ENCODE data around the gene PTPN7. TPM values are rescaled to one million over a fixed set of nuclear protein-coding genes. Genes with fewer than 3 reads are reported as not detected.
"Not testable (repeated sequence)": the region's sequence is repeated elsewhere in the genome, so short reads cannot be mapped to it uniquely, and the experiment has no call there.

PTPN7 gene
- total RNA-seq, 1 experiment from 2014 or later = not detected

GRCh38 chr1:202192770-202193613 lies 32.6 kb upstream of the PTPN7 start:
- no peak overlapping the region for H3K4me3 Mint-ChIP-seq (ENCODE audit: unreplicated experiment)
- ChIA-PET CTCF (interaction anchor here (0.6 to 21.3 kb wide), 65 partner anchors 8 to 874 kb away, joined by 3 to 954 read pairs (median 5); partner anchors contain the start of genes PPP1R12B and UBE2T), POLR2A (interaction anchor here (0.6 to 1.8 kb wide), 10 partner anchors 10 to 142 kb away, joined by 3 to 9 read pairs (median 4); no protein-coding TSS in a partner anchor)
- BruUV-seq (replicated peaks) = no TSS peak
- no peaks in the 10 kb centered on the region for H3K9me3 Mint-ChIP-seq (ENCODE audit: unreplicated experiment)
- TF ChIP-seq CTCF (IDR thresholded peaks at IDR 0.05; ENCODE audit: unreplicated experiment) = peak; percentile 99
- H3K27me3 Mint-ChIP-seq (ENCODE audit: insufficient read depth, unreplicated experiment) = peaks cover 38% of the 10 kb centered on the region
- H3K27ac Mint-ChIP-seq (ENCODE audit: low read depth, unreplicated experiment) = no peak overlapping the region
- intact Hi-C loops (cut with micrococcal nuclease) = loop anchor here (1.0 to 2.0 kb wide), 3 partner anchors 43 to 122 kb away; no protein-coding TSS in a partner anchor
- DNase-seq (ENCODE audit: unreplicated experiment) = peak; percentile 72
- peaks cover under 1% of the 10 kb centered on the region for H3K4me1 Mint-ChIP-seq (ENCODE audit: insufficient read depth, unreplicated experiment)
- no peaks in the 10 kb centered on the region for H3K36me3 Mint-ChIP-seq (ENCODE audit: insufficient read depth, unreplicated experiment)

- BruUV-seq (replicated peaks); H3K36me3 Mint-ChIP-seq (ENCODE audit: insufficient read depth, unreplicated experiment); H3K27ac Mint-ChIP-seq (ENCODE audit: low read depth, unreplicated experiment); POLR2A ChIA-PET; H3K4me3 Mint-ChIP-seq (ENCODE audit: unreplicated experiment); H3K9me3 Mint-ChIP-seq (ENCODE audit: unreplicated experiment); H3K4me1 Mint-ChIP-seq (ENCODE audit: insufficient read depth, unreplicated experiment); DNase-seq (ENCODE audit: unreplicated experiment); intact Hi-C loops (cut with micrococcal nuclease): not testable (repeated sequence)
- H3K27me3 Mint-ChIP-seq (ENCODE audit: insufficient read depth, unreplicated experiment) = peaks cover 51% of the 10 kb centered on the region
- CTCF ChIA-PET = interaction anchor here (3.0 to 21.3 kb wide), 4 partner anchors 8 to 132 kb away, joined by 33 to 954 read pairs (median 48); no protein-coding TSS in a partner anchor
Observed at GRCh38 chr1:202191391-202191790, 31.0 kb upstream of the PTPN7 start.

- peak; percentile 51 for DNase-seq (ENCODE audit: unreplicated experiment)
- POLR2A ChIA-PET = interaction anchor here (0.6 to 2.7 kb wide), 10 partner anchors 7 to 152 kb away, joined by 3 to 11 read pairs (median 3); partner anchors contain the start of gene UBE2T
Observed at GRCh38 chr1:202189918-202190715, 29.7 kb upstream of the PTPN7 start.

More at GRCh38 chr1:202189918-202190715, 29.7 kb upstream of the PTPN7 start:
- no peak overlapping the region for H3K4me3 Mint-ChIP-seq (ENCODE audit: unreplicated experiment)
- peaks cover 5% of the 10 kb centered on the region for H3K36me3 Mint-ChIP-seq (ENCODE audit: insufficient read depth, unreplicated experiment)
- BruUV-seq (replicated peaks) = no TSS peak
- intact Hi-C loops (cut with micrococcal nuclease) = loop anchor here (1.0 to 10.0 kb wide), 2 partner anchors 125 to 255 kb away; no protein-coding TSS in a partner anchor
- CTCF ChIA-PET = interaction anchor here (0.6 to 21.3 kb wide), 62 partner anchors 10 to 1341 kb away, joined by 3 to 954 read pairs (median 5); partner anchors contain the start of genes PTPN7 and UBE2T
- H3K9me3 Mint-ChIP-seq (ENCODE audit: unreplicated experiment) = no peaks in the 10 kb centered on the region
- TF ChIP-seq CTCF (IDR thresholded peaks at IDR 0.05; ENCODE audit: unreplicated experiment) = peak; percentile 31
- no peak overlapping the region for H3K27ac Mint-ChIP-seq (ENCODE audit: low read depth, unreplicated experiment)
- peaks cover under 1% of the 10 kb centered on the region for H3K4me1 Mint-ChIP-seq (ENCODE audit: insufficient read depth, unreplicated experiment)
- peaks cover 49% of the 10 kb centered on the region for H3K27me3 Mint-ChIP-seq (ENCODE audit: insufficient read depth, unreplicated experiment)

Data from MCF 10A (cell line).